Activated naive CD8-positive, alpha-beta T cell treated with anti-CD3 and anti-CD28 coated beads, Interleukin-2, amount 10 ng/mL, durations not matched to agents 7 days and 5 days (primary cell): ENCODE results near the gene LMX1A. TPM values are rescaled to one million over a fixed set of nuclear protein-coding genes. Genes with fewer than 3 reads are reported as not detected.

Experiments used
- ATAC-seq: fragments of 150-1000 bp; cut with Tn5 transposase; one replicate; pipeline ENCODE4 v1.10.0; 2021; ENCODE audit warnings: low read depth, moderate library complexity
- POLR2A ChIA-PET: fragments of 350-600 bp; sonication (Branson Sonifier 250); formaldehyde crosslinking; loops from one replicate; lab custom pipeline; 2021; ENCODE audit warnings: antibody characterized with exemption; lab: Charles Lee
- DNase-seq: peaks from one replicate; pipeline ENCODE4 v3.0.0; 2021
- H3K27ac Mint-ChIP-seq: one replicate; pipeline ENCODE4 v1.8.0; 2022; ENCODE audit warnings: mild to moderate bottlenecking, mixed read lengths
- H3K27me3 Mint-ChIP-seq: one replicate; pipeline ENCODE4 v1.8.0; 2022; ENCODE audit warnings: mild to moderate bottlenecking, moderate library complexity, mixed read lengths
- H3K36me3 Mint-ChIP-seq: one replicate; pipeline ENCODE4 v1.8.0; 2021; ENCODE audit warnings: mild to moderate bottlenecking, mixed read lengths
- H3K4me1 Mint-ChIP-seq: one replicate; pipeline ENCODE4 v1.8.0; 2021; ENCODE audit warnings: mixed read lengths
- H3K4me3 Mint-ChIP-seq: one replicate; pipeline ENCODE4 v1.8.0; 2022; ENCODE audit warnings: mild to moderate bottlenecking, moderate library complexity, mixed read lengths
- H3K9me3 Mint-ChIP-seq: one replicate; pipeline ENCODE4 v1.8.0; 2021; ENCODE audit warnings: mixed read lengths
- total RNA-seq, 2 experiments: library from RNA; stranded (reverse); gene quantifications; one replicate each; pipeline ENCODE4 v1.2.3, GENCODE V29; 2021

The LMX1A gene
- total RNA-seq, 2 experiments from 2014 or later = not detected

- Mint-ChIP-seq H3K4me3 (no peak overlapping the region), H3K27me3 (no peaks in the 10 kb centered on the region), H3K36me3 (no peaks in the 10 kb centered on the region), H3K9me3 (no peaks in the 10 kb centered on the region), H3K4me1 (no peaks in the 10 kb centered on the region), H3K27ac (no peak overlapping the region)
- ATAC-seq (no peak), DNase-seq (no peak)
- POLR2A ChIA-PET = no interaction called here
Measured at GRCh38 chr1:165226326-165226725, 130.2 kb downstream of the LMX1A start.

GRCh38 chr1:165225650-165226049 is 130.9 kb downstream of the LMX1A start:
- DNase-seq (no peak), ATAC-seq (no peak)
- POLR2A ChIA-PET = no interaction called here
- Mint-ChIP-seq H3K36me3 (no peaks in the 10 kb centered on the region), H3K27ac (no peak overlapping the region), H3K9me3 (no peaks in the 10 kb centered on the region), H3K4me3 (no peak overlapping the region), H3K27me3 (no peaks in the 10 kb centered on the region), H3K4me1 (no peaks in the 10 kb centered on the region)

- H3K27me3 Mint-ChIP-seq = no peaks in the 10 kb centered on the region
- no peak for ATAC-seq
- DNase-seq = no peak
- POLR2A ChIA-PET = no interaction called here
- no peaks in the 10 kb centered on the region for H3K36me3 Mint-ChIP-seq
- no peak overlapping the region for H3K4me3 Mint-ChIP-seq
- no peak overlapping the region for H3K27ac Mint-ChIP-seq
- H3K4me1 Mint-ChIP-seq = no peaks in the 10 kb centered on the region
- H3K9me3 Mint-ChIP-seq = no peaks in the 10 kb centered on the region
Measured at GRCh38 chr1:165225062-165225461, 131.5 kb downstream of the LMX1A start.

- Mint-ChIP-seq H3K27me3 (peaks cover 2% of the 10 kb centered on the region), H3K9me3 (no peaks in the 10 kb centered on the region), H3K36me3 (no peaks in the 10 kb centered on the region), H3K4me3 (no peak overlapping the region), H3K27ac (no peak overlapping the region), H3K4me1 (no peaks in the 10 kb centered on the region)
- ATAC-seq (no peak), DNase-seq (no peak)
- POLR2A ChIA-PET = no interaction called here
Measured at GRCh38 chr1:165224504-165224903, 132.0 kb downstream of the LMX1A start.

- H3K4me3 Mint-ChIP-seq = no peak overlapping the region
- POLR2A ChIA-PET = no interaction called here
- ATAC-seq (no peak), DNase-seq (no peak)
- no peaks in the 10 kb centered on the region for H3K36me3 Mint-ChIP-seq
- H3K27ac Mint-ChIP-seq = no peak overlapping the region
- no peaks in the 10 kb centered on the region for H3K9me3 Mint-ChIP-seq
- no peaks in the 10 kb centered on the region for H3K4me1 Mint-ChIP-seq
- peaks cover 4% of the 10 kb centered on the region for H3K27me3 Mint-ChIP-seq
Measured at GRCh38 chr1:165222580-165222979, 133.9 kb downstream of the LMX1A start.

GRCh38 chr1:165218731-165219130 is 137.8 kb downstream of the LMX1A start:
- H3K27me3 Mint-ChIP-seq = peaks cover 4% of the 10 kb centered on the region
- no peaks in the 10 kb centered on the region for H3K9me3 Mint-ChIP-seq
- ATAC-seq (no peak), DNase-seq (no peak)
- H3K27ac Mint-ChIP-seq = no peak overlapping the region
- H3K4me3 Mint-ChIP-seq = no peak overlapping the region
- H3K4me1 Mint-ChIP-seq = no peaks in the 10 kb centered on the region
- H3K36me3 Mint-ChIP-seq = no peaks in the 10 kb centered on the region
- POLR2A ChIA-PET = no interaction called here

- no peak overlapping the region for H3K27ac Mint-ChIP-seq
- DNase-seq (no peak), ATAC-seq (no peak)
- H3K27me3 Mint-ChIP-seq = peaks cover 4% of the 10 kb centered on the region
- no peaks in the 10 kb centered on the region for H3K36me3 Mint-ChIP-seq
- H3K4me1 Mint-ChIP-seq = no peaks in the 10 kb centered on the region
- no peak overlapping the region for H3K4me3 Mint-ChIP-seq
- POLR2A ChIA-PET = no interaction called here
- H3K9me3 Mint-ChIP-seq = no peaks in the 10 kb centered on the region
Measured at GRCh38 chr1:165217958-165218357, 138.6 kb downstream of the LMX1A start.

- ATAC-seq = no peak
- H3K27ac Mint-ChIP-seq = no peak overlapping the region
- no peaks in the 10 kb centered on the region for H3K36me3 Mint-ChIP-seq
- no peaks in the 10 kb centered on the region for H3K9me3 Mint-ChIP-seq
- no peak for DNase-seq
- H3K27me3 Mint-ChIP-seq = peaks cover 6% of the 10 kb centered on the region
- POLR2A ChIA-PET = no interaction called here
- H3K4me1 Mint-ChIP-seq = no peaks in the 10 kb centered on the region
- no peak overlapping the region for H3K4me3 Mint-ChIP-seq
Measured at GRCh38 chr1:165216254-165216653, 140.3 kb downstream of the LMX1A start.

- H3K9me3 Mint-ChIP-seq = no peaks in the 10 kb centered on the region
- POLR2A ChIA-PET = no interaction called here
- H3K27me3 Mint-ChIP-seq = peaks cover 6% of the 10 kb centered on the region
- H3K36me3 Mint-ChIP-seq = no peaks in the 10 kb centered on the region
- no peak for DNase-seq
- H3K4me3 Mint-ChIP-seq = no peak overlapping the region
- no peak for ATAC-seq
- H3K27ac Mint-ChIP-seq = no peak overlapping the region
- no peaks in the 10 kb centered on the region for H3K4me1 Mint-ChIP-seq
Measured at GRCh38 chr1:165215676-165216075, 140.8 kb downstream of the LMX1A start.

- no peak overlapping the region for H3K27ac Mint-ChIP-seq
- POLR2A ChIA-PET = no interaction called here
- H3K4me1 Mint-ChIP-seq = no peaks in the 10 kb centered on the region
- DNase-seq (no peak), ATAC-seq (no peak)
- peaks cover 3% of the 10 kb centered on the region for H3K27me3 Mint-ChIP-seq
- H3K9me3 Mint-ChIP-seq = no peaks in the 10 kb centered on the region
- H3K4me3 Mint-ChIP-seq = no peak overlapping the region
- no peaks in the 10 kb centered on the region for H3K36me3 Mint-ChIP-seq
Measured at GRCh38 chr1:165212229-165212628, 144.3 kb downstream of the LMX1A start.

- no peak overlapping the region for H3K27ac Mint-ChIP-seq
- POLR2A ChIA-PET = no interaction called here
- DNase-seq = no peak
- no peak overlapping the region for H3K4me3 Mint-ChIP-seq
- ATAC-seq = no peak
- H3K36me3 Mint-ChIP-seq = no peaks in the 10 kb centered on the region
- H3K9me3 Mint-ChIP-seq = no peaks in the 10 kb centered on the region
- peaks cover 3% of the 10 kb centered on the region for H3K27me3 Mint-ChIP-seq
- H3K4me1 Mint-ChIP-seq = no peaks in the 10 kb centered on the region
Measured at GRCh38 chr1:165207853-165208515, 148.5 kb downstream of the LMX1A start.

- Mint-ChIP-seq H3K27me3 (no peaks in the 10 kb centered on the region), H3K4me3 (no peak overlapping the region), H3K36me3 (no peaks in the 10 kb centered on the region), H3K27ac (no peak overlapping the region), H3K9me3 (no peaks in the 10 kb centered on the region), H3K4me1 (no peaks in the 10 kb centered on the region)
- ATAC-seq (no peak), DNase-seq (no peak)
- POLR2A ChIA-PET = no interaction called here
Measured at GRCh38 chr1:165205145-165205544, 151.4 kb downstream of the LMX1A start.

- POLR2A ChIA-PET = no interaction called here
- H3K4me1 Mint-ChIP-seq = no peaks in the 10 kb centered on the region
Measured at GRCh38 chr1:165204548-165204947, 152.0 kb downstream of the LMX1A start.

GRCh38 chr1:165191087-165191486 is 165.4 kb downstream of the LMX1A start:
- H3K27me3 Mint-ChIP-seq = peaks cover 2% of the 10 kb centered on the region

More at GRCh38 chr1:165204548-165204947, 152.0 kb downstream of the LMX1A start:
- Mint-ChIP-seq H3K27me3 (no peaks in the 10 kb centered on the region), H3K36me3 (no peaks in the 10 kb centered on the region), H3K9me3 (no peaks in the 10 kb centered on the region), H3K27ac (no peak overlapping the region), H3K4me3 (no peak overlapping the region)
- DNase-seq (no peak), ATAC-seq (no peak)

More at GRCh38 chr1:165191087-165191486, 165.4 kb downstream of the LMX1A start:
- Mint-ChIP-seq H3K4me1 (no peaks in the 10 kb centered on the region), H3K27ac (no peak overlapping the region), H3K4me3 (no peak overlapping the region), H3K36me3 (no peaks in the 10 kb centered on the region), H3K9me3 (peaks cover 1% of the 10 kb centered on the region)
- POLR2A ChIA-PET = no interaction called here
- no peak for ATAC-seq
- DNase-seq = no peak
